K562 (cell line): Measurements from ENCODE around the gene RPL15. TPM values are rescaled to one million over a fixed set of nuclear protein-coding genes. Genes with fewer than 3 reads are reported as not detected.

Source experiments
- ARID4B ChIP-seq: sonication (generic); formaldehyde crosslinking; IDR thresholded peaks from 2 replicates; pipeline ENCODE4 v1.8.0; 2022; ENCODE audit warnings: mild to moderate bottlenecking, missing genetic modification reagents
- BCOR ChIP-seq: fragments of 450-650 bp; IDR thresholded peaks from 2 replicates; pipeline ENCODE4 v1.6.1; 2016
- C11orf30 ChIP-seq: fragments of 450-650 bp; IDR thresholded peaks from 2 replicates; pipeline ENCODE4 v1.6.1; 2016; ENCODE audit warnings: low read depth, mild to moderate bottlenecking
- CLOCK ChIP-seq: fragments of 250-450 bp; sonication (Bioruptor Pico); IDR thresholded peaks from 2 replicates; pipeline ENCODE4 v1.4.0; 2020; ENCODE audit warnings: mild to moderate bottlenecking, moderate library complexity, borderline replicate concordance
- EGR1 ChIP-seq: fragments of 450-650 bp; conservative IDR thresholded peaks from 2 replicates; pipeline ENCODE4 v1.6.1; 2017; ENCODE audit warnings: mild to moderate bottlenecking
- GATA2 ChIP-seq: sonication (generic); formaldehyde crosslinking; IDR thresholded peaks from 2 replicates; pipeline ENCODE4 v1.4.0; 2020; ENCODE audit warnings: mild to moderate bottlenecking, missing genetic modification reagents
- L3MBTL2 ChIP-seq: fragments of 450-650 bp; IDR thresholded peaks from 2 replicates; pipeline ENCODE4 v1.6.1; 2016; ENCODE audit warnings: mild to moderate bottlenecking, moderate library complexity
- NUFIP1 ChIP-seq: fragments of 450-650 bp; IDR thresholded peaks from 2 replicates; pipeline ENCODE4 v1.6.1; 2018; ENCODE audit not compliant: partially characterized antibody
- RBM39 ChIP-seq: fragments of 200-400 bp; formaldehyde crosslinking; optimal IDR thresholded peaks from 2 replicates; pipeline ENCODE3; 2018; ENCODE audit warnings: low read depth, low read length
- TARDBP ChIP-seq: fragments of 450-650 bp; IDR thresholded peaks from 2 replicates; pipeline ENCODE4 v1.6.1; 2016
- polyA plus RNA-seq, 8 experiments: library from polyadenylated mRNA; depleted of rRNA in 4 of 8; stranded (reverse) in 5 of 8; unstranded in 3 of 8; fragments of >200 nt; fragmentation: Nextera tagmentation in 2 of 8; fragmentation: Illumina TruSeq in 1 of 8; extraction: Ambion mirVana in 2 of 8; extraction: Trizol in 1 of 8; gene quantifications; 2 replicates each; pipeline versions ENCODE4 v1.2.1 to v1.2.3, GENCODE V29; 2011 to 2014; ENCODE audit warnings: inconsistent platforms in 1 of 8, missing spikeins in 1 of 8
- total RNA-seq, 7 experiments: library from RNA; depleted of rRNA in 6 of 7; stranded (reverse); fragments of >200 nt in 6 of 7; fragmentation: Illumina TruSeq in 2 of 7; extraction: Trizol in 2 of 7; gene quantifications; 2 replicates each; pipeline versions ENCODE4 v1.2.1 to v1.2.3, GENCODE V29; 2011 to 2021; ENCODE audit warnings: low replicate concordance in 1 of 7

The RPL15 gene
- total and polyA plus RNA-seq, 9 of the 15 experiments (the other 6 are each of a cell fraction or from before 2014, with no cell fraction given), result 2,393 to 8,850 (median 3,928) TPM

GRCh38 chr3:23916152-23916885, 613 bp upstream of the RPL15 start (continued):
- TF ChIP-seq CLOCK (no peak), C11orf30 (no peak), ARID4B (CRISPR knock-in tag) (peak; percentile 85), BCOR (peak; percentile 80), GATA2 (CRISPR knock-in tag) (no peak), RBM39 (peak; percentile 28), EGR1 (peak; percentile 39; the same call in 1 of the 2 replicates), L3MBTL2 (peak; percentile 95), TARDBP (peak; percentile 35; the same call in 1 of the 2 replicates), NUFIP1 (no peak)
